Measurements from ENCODE around the gene ZNF189. TPM values are rescaled to one million over a fixed set of nuclear protein-coding genes. Genes with fewer than 3 reads are reported as not detected.
"Not testable (repeated sequence)": the region's sequence is repeated elsewhere in the genome, so short reads cannot be mapped to it uniquely, and the experiment has no call there.

Gene ZNF189
- total RNA-seq, 1 donor from 2014 or later = 21.9 TPM

GRCh38 chr9:101381118-101381517, 17.5 kb upstream of the ZNF189 start:
- intact Hi-C loops (cut with DNase I) = no loop called here
- Histone ChIP-seq H3K27me3 (no peaks in the 10 kb centered on the region), H3K36me3 (no peaks in the 10 kb centered on the region), H3K4me1 (no peaks in the 10 kb centered on the region), H3K27ac (no peak overlapping the region), H3K4me3 (no peak overlapping the region), H3K9me3 (no peaks in the 10 kb centered on the region)
- DNase-seq = no peak
- no peak for TF ChIP-seq CTCF (IDR thresholded peaks at IDR 0.05)
- ATAC-seq = no peak

GRCh38 chr9:101381833-101382342, 16.8 kb upstream of the ZNF189 start:
- Histone ChIP-seq H3K27me3 (no peaks in the 10 kb centered on the region), H3K4me1 (no peaks in the 10 kb centered on the region), H3K9me3 (no peaks in the 10 kb centered on the region), H3K36me3 (no peaks in the 10 kb centered on the region), H3K4me3 (no peak overlapping the region), H3K27ac (no peak overlapping the region)
- ATAC-seq (no peak), DNase-seq (no peak)
- intact Hi-C loops (cut with DNase I) = no loop called here
- TF ChIP-seq CTCF (IDR thresholded peaks at IDR 0.05) = no peak

GRCh38 chr9:101383361-101383760, 15.3 kb upstream of the ZNF189 start:
- intact Hi-C loops (cut with DNase I) = no loop called here
- DNase-seq (no peak), ATAC-seq (no peak)
- H3K27ac ChIP-seq = no peak overlapping the region
- peaks cover 5% of the 10 kb centered on the region for H3K36me3 ChIP-seq
- no peaks in the 10 kb centered on the region for H3K9me3 ChIP-seq
- TF ChIP-seq CTCF (IDR thresholded peaks at IDR 0.05) = no peak
- H3K27me3 ChIP-seq = no peaks in the 10 kb centered on the region
- no peak overlapping the region for H3K4me3 ChIP-seq
- no peaks in the 10 kb centered on the region for H3K4me1 ChIP-seq

- H3K27ac ChIP-seq; ATAC-seq; H3K4me3 ChIP-seq; DNase-seq; H3K27me3 ChIP-seq; H3K4me1 ChIP-seq; intact Hi-C loops (cut with DNase I); H3K9me3 ChIP-seq: not testable (repeated sequence)
- peaks cover 21% of the 10 kb centered on the region for H3K36me3 ChIP-seq
These were observed 13.6 kb upstream of the ZNF189 start, which contains the start of gene BAAT for GRCh38 chr9:101384873-101385536. Gene BAAT (minus strand): TSS chr9:101385006. CDS start chr9:101371404, 13,602 bp downstream.

- Histone ChIP-seq H3K9me3 (no peaks in the 10 kb centered on the region), H3K27me3 (no peaks in the 10 kb centered on the region), H3K27ac (no peak overlapping the region), H3K4me1 (no peaks in the 10 kb centered on the region), H3K4me3 (no peak overlapping the region), H3K36me3 (peaks cover 30% of the 10 kb centered on the region)
- ATAC-seq = peak; percentile 87
- TF ChIP-seq CTCF (IDR thresholded peaks at IDR 0.05) = peak; percentile 63
- intact Hi-C loops (cut with DNase I) = no loop called here
- no peak for DNase-seq
These were observed 10.7 kb upstream of the ZNF189 start for GRCh38 chr9:101387871-101388506.

GRCh38 chr9:101388507-101388993, 10.1 kb upstream of the ZNF189 start:
- intact Hi-C loops (cut with DNase I) = no loop called here
- no peak overlapping the region for H3K27ac ChIP-seq
- DNase-seq = no peak
- ATAC-seq = no peak
- H3K9me3 ChIP-seq = no peaks in the 10 kb centered on the region
- no peaks in the 10 kb centered on the region for H3K4me1 ChIP-seq
- peaks cover 30% of the 10 kb centered on the region for H3K36me3 ChIP-seq
- H3K27me3 ChIP-seq = no peaks in the 10 kb centered on the region
- TF ChIP-seq CTCF (IDR thresholded peaks at IDR 0.05) = no peak
- no peak overlapping the region for H3K4me3 ChIP-seq

Data from upper lobe of right lung (tissue), 1 donor.